Activated CD4-positive, CD25-positive, alpha-beta regulatory T cell treated with anti-CD3 and anti-CD28 coated beads, Interleukin-2, amount 50 U/mL, for 16 hours (primary cell): ENCODE data around the gene TMCC1.

ENCODE experiments used
- DNase-seq: peaks from one replicate; pipeline ENCODE4 v3.0.0-alpha.2; 2020; ENCODE audit warnings: low read depth, low spot score

TMCC1 gene

DNA sequence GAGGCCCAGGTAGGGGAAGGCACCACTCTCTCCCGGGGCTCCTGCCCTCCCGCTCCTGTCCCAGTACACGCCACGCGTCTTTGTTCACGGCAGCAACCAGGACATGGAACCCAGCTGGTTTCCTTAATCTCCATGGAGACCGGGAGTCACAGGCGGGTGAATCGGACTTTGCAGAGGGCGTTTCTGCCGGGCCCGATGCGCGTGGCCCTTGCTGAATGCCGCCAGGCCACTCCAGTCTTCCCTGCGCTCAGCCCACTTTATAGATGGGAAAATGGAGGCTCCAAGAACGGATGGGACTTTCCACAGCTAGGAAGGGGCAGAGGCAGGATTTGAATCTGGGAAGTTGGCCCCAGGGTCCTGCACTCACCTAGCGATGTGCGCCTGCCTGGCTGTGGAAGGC, 294.4 kb downstream of the TMCC1 start:
- no peak for DNase-seq

DNA sequence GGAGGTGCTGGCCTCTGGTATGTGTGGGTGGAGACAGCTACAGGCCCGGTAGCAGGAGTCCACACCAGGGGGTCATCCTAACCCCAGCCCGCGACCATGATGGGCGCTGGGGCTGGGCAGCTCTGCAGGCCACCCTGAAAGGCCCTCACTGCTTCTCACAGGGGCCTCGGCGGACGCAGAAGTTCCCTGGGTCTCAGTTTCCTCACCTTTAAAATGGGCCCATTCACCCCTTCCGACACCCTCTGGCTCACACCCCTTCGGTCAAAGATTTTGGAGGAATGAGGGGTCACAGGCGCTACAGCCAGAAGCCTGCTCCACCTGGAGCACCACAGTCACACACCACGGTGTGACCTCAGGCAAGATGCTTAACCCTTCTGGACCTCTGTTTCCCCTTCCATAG, 295.0 kb downstream of the TMCC1 start:
- DNase-seq = no peak

- no peak for DNase-seq
Observed at GRCh38 chr3:129598000-129598381, 295.5 kb downstream of the TMCC1 start.
